MM.1S (cell line): ENCODE results near the gene WDR6.

Source experiments
- DNase-seq: peaks from one replicate; pipeline ENCODE4 v3.0.0-alpha.2; 2015
- H2AFZ ChIP-seq: fragments of 300-600 bp; sonication (generic); 2 replicates; pipeline ENCODE4 v1.6.0; 2016; ENCODE audit warnings: antibody characterized with exemption, low read length
- H3F3A ChIP-seq: fragments of 300-600 bp; sonication (generic); 2 replicates; pipeline ENCODE4 v1.6.1; 2016; ENCODE audit warnings: mild to moderate bottlenecking, antibody characterized with exemption, low read length, moderate library complexity, mixed read lengths; ENCODE audit not compliant: insufficient read depth
- H3K27ac ChIP-seq: fragments of 300-600 bp; sonication (generic); 2 replicates; pipeline ENCODE4 v1.5.1; 2016; ENCODE audit warnings: mild to moderate bottlenecking, low read length
- H3K27me3 ChIP-seq: fragments of 300-600 bp; sonication (generic); replicated peaks from 2 replicates; pipeline ENCODE4 v1.6.0; 2016; ENCODE audit warnings: low read length; ENCODE audit not compliant: insufficient read depth
- H3K36me3 ChIP-seq: fragments of 300-600 bp; sonication (generic); replicated peaks from 2 replicates; pipeline ENCODE4 v1.6.1; 2016; ENCODE audit warnings: mild to moderate bottlenecking, low read length, mixed read lengths; ENCODE audit not compliant: insufficient read depth
- H3K4me1 ChIP-seq: fragments of 300-600 bp; sonication (generic); 2 replicates; pipeline ENCODE4 v1.6.1; 2016; ENCODE audit warnings: low read length, mixed read lengths
- H3K4me2 ChIP-seq: fragments of 300-600 bp; sonication (generic); 2 replicates; pipeline ENCODE4 v1.6.0; 2016; ENCODE audit warnings: low read depth, low read length
- H3K4me3 ChIP-seq: fragments of 300-600 bp; sonication (generic); 2 replicates; pipeline ENCODE4 v1.5.1; 2016; ENCODE audit warnings: low read length, mixed read lengths
- H3K79me2 ChIP-seq: fragments of 300-600 bp; sonication (generic); 2 replicates; pipeline ENCODE4 v1.6.1; 2016; ENCODE audit warnings: mixed run types, low read length, mixed read lengths
- H3K9ac ChIP-seq: fragments of 300-600 bp; sonication (generic); 2 replicates; pipeline ENCODE4 v1.6.1; 2016; ENCODE audit warnings: low read length, mixed read lengths
- H3K9me2 ChIP-seq: fragments of 300-600 bp; sonication (generic); replicated peaks from 2 replicates; pipeline ENCODE4 v1.6.1; 2016; ENCODE audit warnings: mild to moderate bottlenecking, low read length, mixed read lengths; ENCODE audit not compliant: insufficient read depth
- H3K9me3 ChIP-seq: fragments of 300-600 bp; sonication (generic); replicated peaks from 2 replicates; pipeline ENCODE4 v1.6.1; 2016; ENCODE audit warnings: mild to moderate bottlenecking, low read length, mixed read lengths; ENCODE audit not compliant: insufficient read depth
- H4K20me1 ChIP-seq: fragments of 300-600 bp; sonication (generic); 2 replicates; pipeline ENCODE4 v1.6.1; 2016; ENCODE audit warnings: mild to moderate bottlenecking, low read length, moderate library complexity, mixed read lengths; ENCODE audit not compliant: insufficient read depth
- CTCF ChIP-seq: fragments of 300-600 bp; sonication (generic); IDR thresholded peaks from 2 replicates; pipeline ENCODE4 v1.5.1; 2016; ENCODE audit warnings: antibody characterized with exemption, low read length, mixed read lengths
- EZH2 ChIP-seq: fragments of 300-600 bp; sonication (generic); optimal IDR thresholded peaks from 2 replicates; pipeline ENCODE3; 2017; ENCODE audit warnings: low read depth, mild to moderate bottlenecking, antibody characterized with exemption, low read length, mixed read lengths
- EZH2phosphoT487 ChIP-seq: fragments of 300-600 bp; sonication (generic); IDR thresholded peaks from 2 replicates; pipeline ENCODE4 v1.6.1; 2018; ENCODE audit warnings: antibody characterized with exemption, low read length

The WDR6 gene

DNA sequence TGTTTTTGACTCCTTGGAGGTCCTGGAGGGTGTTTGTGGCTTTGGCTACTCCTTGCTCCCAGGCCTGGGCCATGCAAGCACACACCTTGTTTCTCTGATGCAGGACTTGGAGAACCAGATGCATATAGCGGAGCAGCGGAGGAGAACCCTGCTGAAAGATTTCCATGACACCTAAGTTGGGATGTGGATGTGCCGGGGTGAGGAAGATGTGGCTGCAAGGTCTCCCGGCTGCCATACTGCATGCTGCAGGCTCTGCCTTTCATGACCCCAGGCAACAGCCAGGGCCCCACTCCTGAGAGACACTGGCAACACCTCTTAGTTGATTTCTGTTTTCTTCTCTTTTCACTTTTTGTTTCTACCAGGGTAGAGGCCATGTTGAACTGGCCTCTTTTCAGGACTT, 24.1 kb upstream of the WDR6 start:
- no peak for TF ChIP-seq EZH2
- TF ChIP-seq EZH2phosphoT487, result no peak
- TF ChIP-seq CTCF, result no peak
- Histone ChIP-seq H3K9me3 (no peaks in the 10 kb centered on the region), H3K79me2 (no peaks in the 10 kb centered on the region; the same call in 1 of the 2 replicates), H2AFZ (no peak overlapping the region), H3K9me2 (no peaks in the 10 kb centered on the region), H3K27me3 (no peaks in the 10 kb centered on the region), H4K20me1 (no peaks in the 10 kb centered on the region), H3K4me1 (no peaks in the 10 kb centered on the region), H3F3A (peaks cover 2% of the 10 kb centered on the region; the same call in 1 of the 2 replicates), H3K36me3 (peaks cover 4% of the 10 kb centered on the region), H3K9ac (no peak overlapping the region), H3K4me3 (no peak overlapping the region), H3K27ac (no peak overlapping the region), H3K4me2 (no peak overlapping the region)
- DNase-seq, result no peak

DNA sequence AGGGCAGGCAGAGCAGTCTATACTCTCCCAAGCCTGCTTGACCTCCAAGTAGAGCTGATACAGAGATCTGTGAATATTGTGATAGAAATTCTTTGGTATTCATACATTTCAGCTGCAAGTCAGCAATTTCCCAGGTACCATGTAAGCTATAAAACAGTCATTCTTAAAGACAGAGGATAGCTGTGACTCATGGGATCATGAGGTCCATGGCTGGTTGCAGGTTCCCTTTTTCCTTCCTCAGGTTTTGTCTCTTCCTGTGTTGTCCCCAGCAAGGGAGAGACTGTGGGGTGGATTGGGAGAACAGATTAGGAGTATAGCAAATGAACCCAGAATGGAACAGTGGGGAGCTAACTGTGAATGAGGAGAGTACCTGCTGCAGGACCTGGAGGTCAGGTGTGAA, 22.5 kb upstream of the WDR6 start:
- Histone ChIP-seq H3K79me2 (peaks cover 7% of the 10 kb centered on the region), H3K4me1 (peaks cover 6% of the 10 kb centered on the region; the same call in 1 of the 2 replicates), H3K4me3 (no peak overlapping the region), H3K4me2 (no peak overlapping the region), H2AFZ (no peak overlapping the region), H3K27me3 (no peaks in the 10 kb centered on the region), H4K20me1 (no peaks in the 10 kb centered on the region), H3K27ac (no peak overlapping the region), H3K36me3 (peaks cover 4% of the 10 kb centered on the region), H3K9me2 (no peaks in the 10 kb centered on the region), H3K9me3 (no peaks in the 10 kb centered on the region), H3F3A (peaks cover 3% of the 10 kb centered on the region; the same call in 1 of the 2 replicates), H3K9ac (no peak overlapping the region)
- DNase-seq, result no peak
- TF ChIP-seq EZH2phosphoT487, result no peak
- no peak for TF ChIP-seq EZH2
- no peak for TF ChIP-seq CTCF

GRCh38 chr3:48985831-48986376, 21.3 kb upstream of the WDR6 start:
- no peak overlapping the region for H2AFZ ChIP-seq
- H3K4me1 ChIP-seq, result peaks cover 6% of the 10 kb centered on the region; the same call in 1 of the 2 replicates
- no peak overlapping the region for H3K4me2 ChIP-seq
- H3K27ac ChIP-seq, result no peak overlapping the region
- H3K4me3 ChIP-seq, result no peak overlapping the region
- H3K27me3 ChIP-seq, result no peaks in the 10 kb centered on the region
- H3K36me3 ChIP-seq, result peaks cover 4% of the 10 kb centered on the region
- no peaks in the 10 kb centered on the region for H4K20me1 ChIP-seq
- no peaks in the 10 kb centered on the region for H3K9me3 ChIP-seq
- no peak for TF ChIP-seq EZH2
- no peak for TF ChIP-seq EZH2phosphoT487
- no peak for TF ChIP-seq CTCF
- H3K79me2 ChIP-seq, result peaks cover 15% of the 10 kb centered on the region
- DNase-seq, result no peak
- peaks cover 3% of the 10 kb centered on the region; the same call in 1 of the 2 replicates for H3F3A ChIP-seq
- H3K9ac ChIP-seq, result no peak overlapping the region
- H3K9me2 ChIP-seq, result no peaks in the 10 kb centered on the region
